Erythroblast (primary cell): ENCODE measurements around the gene PNPLA3.

ENCODE experiments used
- DNase-seq, 2 experiments: peaks; one replicate each; lab custom pipeline; 2025; lab: John Stamatoyannopoulos, UW
- GATA1 ChIP-seq: IDR thresholded peaks from 2 replicates; pipeline ENCODE4 v1.6.1; 2011; ENCODE audit warnings: low read depth, mild to moderate bottlenecking, control low read depth, low read length, moderate library complexity
- POLR2A ChIP-seq: IDR thresholded peaks from 2 replicates; pipeline ENCODE4 v1.6.1; 2011; ENCODE audit warnings: mild to moderate bottlenecking, low read length

The PNPLA3 gene

GRCh38 chr22:43953988-43954785 lies 30.6 kb downstream of the PNPLA3 start:
- TF ChIP-seq GATA1 (no peak), POLR2A (no peak)
- peak; percentile 33 to 49 for DNase-seq

- peak; percentile 95 to 96 for DNase-seq
- peak; percentile 87 for TF ChIP-seq POLR2A
- no peak for TF ChIP-seq GATA1
Observed at GRCh38 chr22:43955040-43955882, 31.7 kb downstream of the PNPLA3 start, which contains the start of gene SAMM50. SAMM50 (plus strand) TSS chr22:43955442; CDS start chr22:43955578, 136 bp downstream.

- no peak for TF ChIP-seq POLR2A
- TF ChIP-seq GATA1 = no peak
- peak; percentile 38 to 48 for DNase-seq
Observed at GRCh38 chr22:43955883-43956782, 32.5 kb downstream of the PNPLA3 start.

- no peak for DNase-seq
- TF ChIP-seq GATA1 (no peak), POLR2A (no peak)
Observed at GRCh38 chr22:43956805-43957463, 33.3 kb downstream of the PNPLA3 start.

- peak; percentile 13 to 21 for DNase-seq
- TF ChIP-seq POLR2A = no peak
- no peak for TF ChIP-seq GATA1
Observed at GRCh38 chr22:43957871-43958270, 34.3 kb downstream of the PNPLA3 start.

- DNase-seq = no peak
Observed at GRCh38 chr22:43964314-43964857, 40.8 kb downstream of the PNPLA3 start.

GRCh38 chr22:43967069-43967468 lies 43.5 kb downstream of the PNPLA3 start:
- TF ChIP-seq POLR2A (no peak), GATA1 (no peak)
- DNase-seq = peak; percentile 20 to 61

More at GRCh38 chr22:43964314-43964857, 40.8 kb downstream of the PNPLA3 start:
- TF ChIP-seq POLR2A (no peak), GATA1 (no peak)

- DNase-seq = no peak
- TF ChIP-seq GATA1 (no peak), POLR2A (no peak)
Observed at GRCh38 chr22:43968614-43969013, 45.0 kb downstream of the PNPLA3 start.

GRCh38 chr22:43969021-43969878 lies 45.6 kb downstream of the PNPLA3 start:
- TF ChIP-seq GATA1 = peak; percentile 82
- TF ChIP-seq POLR2A = peak; percentile 39
- peak; percentile 92 to 96 for DNase-seq

GRCh38 chr22:43969989-43970755 lies 46.6 kb downstream of the PNPLA3 start:
- TF ChIP-seq GATA1 = no peak
- TF ChIP-seq POLR2A = peak; percentile 8
- peak; percentile 75 to 76 for DNase-seq

GRCh38 chr22:43971112-43971511 lies 47.5 kb downstream of the PNPLA3 start:
- TF ChIP-seq GATA1 (no peak), POLR2A (no peak)
- no peak for DNase-seq
